HEK293T (cell line): ENCODE data around the gene NFKBIE.

Source experiments
- CTBP1 ChIP-seq: fragments of 450-650 bp; IDR thresholded peaks from 2 replicates; pipeline ENCODE4 v1.6.1; 2016; ENCODE audit warnings: borderline replicate concordance
- FOXK2 ChIP-seq: fragments of 450-650 bp; IDR thresholded peaks from 2 replicates; pipeline ENCODE4 v1.6.1; 2016; ENCODE audit warnings: mild to moderate bottlenecking

DNA sequence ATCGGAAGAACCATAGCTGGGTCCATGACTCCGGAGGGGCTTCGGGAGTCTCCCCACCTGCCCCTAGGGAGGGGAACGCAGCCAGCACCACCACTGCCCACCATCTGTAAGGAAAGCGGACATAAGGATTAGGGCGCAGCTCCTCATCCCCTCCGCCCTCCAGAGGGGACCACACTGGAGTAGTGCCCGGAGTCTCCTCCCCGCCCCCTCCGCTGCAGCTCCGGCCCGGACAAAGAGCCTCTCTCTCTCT is 8.7 kb downstream of the NFKBIE start:
- TF ChIP-seq CTBP1 (no peak), FOXK2 (no peak)
